Colonic mucosa (tissue), 4 donors: Measurements from ENCODE around the gene KIAA1217. TPM values are rescaled to one million over a fixed set of nuclear protein-coding genes. Genes with fewer than 3 reads are reported as not detected.

Experiments used
- DNase-seq: peaks from one replicate; pipeline ENCODE4 v3.0.0-alpha.2; 2020
- H3K27ac ChIP-seq: fragments of 200-600 bp; one replicate; pipeline ENCODE4 v1.8.0; 2021
- H3K27me3 ChIP-seq: fragments of 200-600 bp; one replicate; pipeline ENCODE4 v1.8.0; 2021
- H3K36me3 ChIP-seq: fragments of 200-600 bp; one replicate; pipeline ENCODE4 v1.8.0; 2021
- H3K4me1 ChIP-seq: fragments of 200-600 bp; one replicate; pipeline ENCODE4 v1.8.0; 2021; ENCODE audit warnings: mild to moderate bottlenecking
- H3K4me3 ChIP-seq: fragments of 200-600 bp; one replicate; pipeline ENCODE4 v1.8.0; 2021
- H3K9ac ChIP-seq, 2 donors: one replicate each; pipeline ENCODE4 v1.7.0; 2013; ENCODE audit warnings: control low read depth in 2 of 2, low read depth in 2 of 2, low read length in 2 of 2
- H3K9me3 ChIP-seq: fragments of 200-600 bp; one replicate; pipeline ENCODE4 v1.8.0; 2021
- CTCF ChIP-seq: fragments of 200-600 bp; IDR thresholded peaks from one replicate; pipeline ENCODE4 v1.8.0; 2022; ENCODE audit warnings: antibody characterized with exemption, mild to moderate bottlenecking
- intact Hi-C: fragments of 100-400 bp; cut with DNase I; formaldehyde crosslinking; loops from one replicate; pipeline ENCODE4 v1.14.1; 2022
- total RNA-seq, 2 donors: library from RNA; stranded (reverse); fragmentation: NEBNext Ultra II Directional in 1 of 2; extraction: Animal tissue kit (Norgen Biotek cat#: 25700) in 1 of 2; gene quantifications; one replicate each; pipeline ENCODE4 v1.2.1, GENCODE V29; 2021
- donor health status: healthy.
- donor health status: DM: no; HTN: no; CAD: no.
- donor health status: DM: no; HTN: no; CAD: no.

The KIAA1217 gene
- total RNA-seq, 2 donors from 2014 or later: 34.2 to 61.2 TPM

GRCh38 chr10:24427678-24428409 is 218.9 kb downstream of the KIAA1217 start:
- DNase-seq: no peak
- intact Hi-C loops: no loop called here
- TF ChIP-seq CTCF: no peak

GRCh38 chr10:24428410-24428782 is 219.5 kb downstream of the KIAA1217 start:
- no peaks in the 10 kb centered on the region for H3K4me1 ChIP-seq
- no peak overlapping the region for H3K27ac ChIP-seq
- DNase-seq: no peak
- H3K27me3 ChIP-seq: no peaks in the 10 kb centered on the region
- TF ChIP-seq CTCF: no peak
- no peaks in the 10 kb centered on the region for H3K36me3 ChIP-seq
- no peak overlapping the region for H3K4me3 ChIP-seq
- no peaks in the 10 kb centered on the region for H3K9me3 ChIP-seq
- H3K9ac ChIP-seq: no peak overlapping the region
- intact Hi-C loops: no loop called here

More at GRCh38 chr10:24427678-24428409, 218.9 kb downstream of the KIAA1217 start:
- no peaks in the 10 kb centered on the region for H3K27me3 ChIP-seq
- no peak overlapping the region for H3K9ac ChIP-seq
- no peak overlapping the region for H3K4me3 ChIP-seq
- H3K4me1 ChIP-seq: no peaks in the 10 kb centered on the region
- H3K27ac ChIP-seq: no peak overlapping the region
- H3K36me3 ChIP-seq: no peaks in the 10 kb centered on the region
- H3K9me3 ChIP-seq: no peaks in the 10 kb centered on the region

- Histone ChIP-seq H3K9ac (no peak overlapping the region), H3K9me3 (no peaks in the 10 kb centered on the region), H3K36me3 (no peaks in the 10 kb centered on the region), H3K4me1 (no peaks in the 10 kb centered on the region), H3K27ac (no peak overlapping the region), H3K27me3 (no peaks in the 10 kb centered on the region), H3K4me3 (no peak overlapping the region)
- intact Hi-C loops: no loop called here
- DNase-seq: no peak
- no peak for TF ChIP-seq CTCF
Measured at GRCh38 chr10:24430591-24430990, 221.7 kb downstream of the KIAA1217 start.

- TF ChIP-seq CTCF: no peak
- no peak overlapping the region for H3K27ac ChIP-seq
- H3K36me3 ChIP-seq: no peaks in the 10 kb centered on the region
Measured at GRCh38 chr10:24432478-24433416, 223.8 kb downstream of the KIAA1217 start.

GRCh38 chr10:24433705-24434104 is 224.8 kb downstream of the KIAA1217 start:
- intact Hi-C loops: no loop called here

More at GRCh38 chr10:24432478-24433416, 223.8 kb downstream of the KIAA1217 start:
- H3K9ac ChIP-seq: no peak overlapping the region
- no peaks in the 10 kb centered on the region for H3K4me1 ChIP-seq
- no peaks in the 10 kb centered on the region for H3K9me3 ChIP-seq
- no peak for DNase-seq
- H3K4me3 ChIP-seq: no peak overlapping the region
- intact Hi-C loops: no loop called here
- H3K27me3 ChIP-seq: no peaks in the 10 kb centered on the region

More at GRCh38 chr10:24433705-24434104, 224.8 kb downstream of the KIAA1217 start:
- Histone ChIP-seq H3K9ac (no peak overlapping the region), H3K4me3 (no peak overlapping the region), H3K9me3 (no peaks in the 10 kb centered on the region), H3K4me1 (no peaks in the 10 kb centered on the region), H3K27ac (no peak overlapping the region), H3K27me3 (no peaks in the 10 kb centered on the region), H3K36me3 (no peaks in the 10 kb centered on the region)
- no peak for DNase-seq
- TF ChIP-seq CTCF: no peak
